SU-DHL-6 (cell line): ENCODE data around the gene OR7C1.
"Not testable (repeated sequence)": the region's sequence is repeated elsewhere in the genome, so short reads cannot be mapped to it uniquely, and the experiment has no call there.

ENCODE experiments used
- H2AFZ ChIP-seq: fragments of 200-600 bp; sonication (generic); 2 replicates; pipeline ENCODE4 v1.6.1; 2014; ENCODE audit warnings: low read depth, mild to moderate bottlenecking, moderate library complexity, mixed read lengths, antibody characterized with exemption, low read length; ENCODE audit not compliant: severe bottlenecking
- H3F3A ChIP-seq: fragments of 200-600 bp; shearing (Covaris generic); 2 replicates; pipeline ENCODE4 v1.6.0; 2016; ENCODE audit warnings: antibody characterized with exemption, mild to moderate bottlenecking; ENCODE audit not compliant: insufficient read depth
- H3K27ac ChIP-seq: fragments of 200-600 bp; sonication (generic); 2 replicates; pipeline ENCODE4 v1.5.1; 2016; ENCODE audit warnings: low read depth, mild to moderate bottlenecking, low read length, moderate library complexity, mixed read lengths
- H3K27me3 ChIP-seq: fragments of 200-600 bp; sonication (generic), shearing (Covaris generic); 2 replicates; pipeline ENCODE4 v1.6.0; 2014; ENCODE audit warnings: mild to moderate bottlenecking, low read length
- H3K36me3 ChIP-seq: fragments of 200-600 bp; sonication (generic); 2 replicates; pipeline ENCODE4 v1.6.1; 2014; ENCODE audit warnings: mild to moderate bottlenecking, low read length, mixed read lengths
- H3K4me2 ChIP-seq: fragments of 300-600, 200-600 bp; shearing (Covaris generic), sonication (generic); 2 replicates; pipeline ENCODE4 v1.6.0; 2014; ENCODE audit warnings: low read length, low read depth, mild to moderate bottlenecking; ENCODE audit not compliant: poor library complexity, severe bottlenecking
- H3K4me3 ChIP-seq: fragments of 200-600 bp; sonication (generic); 2 replicates; pipeline ENCODE4 v1.5.1; 2014; ENCODE audit warnings: antibody characterized with exemption, low read length, mild to moderate bottlenecking, mixed read lengths; ENCODE audit not compliant: insufficient read depth, poor library complexity, severe bottlenecking
- H3K79me2 ChIP-seq: fragments of 200-600 bp; sonication (generic); 2 replicates; pipeline ENCODE4 v1.6.1; 2014; ENCODE audit warnings: mild to moderate bottlenecking, low read length, moderate library complexity; ENCODE audit not compliant: insufficient read depth
- H3K9ac ChIP-seq: fragments of 200-600 bp; sonication (generic); 2 replicates; pipeline ENCODE4 v1.7.0; 2014; ENCODE audit warnings: mild to moderate bottlenecking, low read length
- H3K9me2 ChIP-seq: fragments of 200-600 bp; sonication (generic); replicated peaks from 2 replicates; pipeline ENCODE4 v1.6.1; 2014; ENCODE audit warnings: low read length; ENCODE audit not compliant: insufficient read depth
- H3K9me3 ChIP-seq: fragments of 200-600 bp; sonication (generic); 2 replicates; pipeline ENCODE4 v1.6.1; 2014; ENCODE audit warnings: low read length, mixed read lengths; ENCODE audit not compliant: insufficient read depth
- H4K20me1 ChIP-seq: fragments of 200-600 bp; sonication (generic); 2 replicates; pipeline ENCODE4 v1.6.1; 2014; ENCODE audit warnings: low read depth, mild to moderate bottlenecking, antibody characterized with exemption, low read length, moderate library complexity, mixed read lengths
- EZH2phosphoT487 ChIP-seq: fragments of 200-600 bp; sonication (generic), shearing (Covaris generic); conservative IDR thresholded peaks from 2 replicates; pipeline ENCODE4 v1.6.1; 2018; ENCODE audit warnings: mild to moderate bottlenecking, antibody characterized with exemption, low read length, moderate library complexity, mixed read lengths
- TF ChIP-seq, protein P1 (sequence below): fragments of 200-600 bp; sonication (generic); IDR thresholded peaks from one replicate; pipeline ENCODE4 v1.5.1; 2017; ENCODE audit warnings: antibody characterized with exemption, mild to moderate bottlenecking, low read length, moderate library complexity; ENCODE audit not compliant: insufficient read depth, poor library complexity, severe bottlenecking

Gene OR7C1

GRCh38 chr19:14777645-14778044 lies 57.3 kb downstream of the OR7C1 start:
- not testable (repeated sequence) for H3F3A ChIP-seq, H2AFZ ChIP-seq, H3K36me3 ChIP-seq, H3K4me2 ChIP-seq, H3K27me3 ChIP-seq, H4K20me1 ChIP-seq, H3K27ac ChIP-seq, H3K9me2 ChIP-seq, H3K9me3 ChIP-seq, H3K79me2 ChIP-seq, H3K9ac ChIP-seq, H3K4me3 ChIP-seq

- H3K4me3 ChIP-seq: no peak overlapping the region
- TF ChIP-seq, protein P1, sequence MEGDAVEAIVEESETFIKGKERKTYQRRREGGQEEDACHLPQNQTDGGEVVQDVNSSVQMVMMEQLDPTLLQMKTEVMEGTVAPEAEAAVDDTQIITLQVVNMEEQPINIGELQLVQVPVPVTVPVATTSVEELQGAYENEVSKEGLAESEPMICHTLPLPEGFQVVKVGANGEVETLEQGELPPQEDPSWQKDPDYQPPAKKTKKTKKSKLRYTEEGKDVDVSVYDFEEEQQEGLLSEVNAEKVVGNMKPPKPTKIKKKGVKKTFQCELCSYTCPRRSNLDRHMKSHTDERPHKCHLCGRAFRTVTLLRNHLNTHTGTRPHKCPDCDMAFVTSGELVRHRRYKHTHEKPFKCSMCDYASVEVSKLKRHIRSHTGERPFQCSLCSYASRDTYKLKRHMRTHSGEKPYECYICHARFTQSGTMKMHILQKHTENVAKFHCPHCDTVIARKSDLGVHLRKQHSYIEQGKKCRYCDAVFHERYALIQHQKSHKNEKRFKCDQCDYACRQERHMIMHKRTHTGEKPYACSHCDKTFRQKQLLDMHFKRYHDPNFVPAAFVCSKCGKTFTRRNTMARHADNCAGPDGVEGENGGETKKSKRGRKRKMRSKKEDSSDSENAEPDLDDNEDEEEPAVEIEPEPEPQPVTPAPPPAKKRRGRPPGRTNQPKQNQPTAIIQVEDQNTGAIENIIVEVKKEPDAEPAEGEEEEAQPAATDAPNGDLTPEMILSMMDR: no peak
- TF ChIP-seq EZH2phosphoT487: no peak
- no peaks in the 10 kb centered on the region for H3K27me3 ChIP-seq
- no peaks in the 10 kb centered on the region for H4K20me1 ChIP-seq
- no peak overlapping the region for H3K27ac ChIP-seq
- no peaks in the 10 kb centered on the region for H3F3A ChIP-seq
- no peaks in the 10 kb centered on the region for H3K36me3 ChIP-seq
- H3K9ac ChIP-seq: no peak overlapping the region
- no peak overlapping the region for H3K4me2 ChIP-seq
- no peaks in the 10 kb centered on the region for H3K79me2 ChIP-seq
- H2AFZ ChIP-seq: no peak overlapping the region
- no peaks in the 10 kb centered on the region for H3K9me3 ChIP-seq
- no peaks in the 10 kb centered on the region for H3K9me2 ChIP-seq
Measured at GRCh38 chr19:14775869-14776586, 59.0 kb downstream of the OR7C1 start.

- not testable (repeated sequence) for H3K4me2 ChIP-seq, H3F3A ChIP-seq, H3K9me3 ChIP-seq, H3K4me3 ChIP-seq, H3K9ac ChIP-seq, H3K27ac ChIP-seq, H3K36me3 ChIP-seq, H2AFZ ChIP-seq, H4K20me1 ChIP-seq, H3K79me2 ChIP-seq, H3K27me3 ChIP-seq, H3K9me2 ChIP-seq
Measured at GRCh38 chr19:14775326-14775725, 59.7 kb downstream of the OR7C1 start.

DNA sequence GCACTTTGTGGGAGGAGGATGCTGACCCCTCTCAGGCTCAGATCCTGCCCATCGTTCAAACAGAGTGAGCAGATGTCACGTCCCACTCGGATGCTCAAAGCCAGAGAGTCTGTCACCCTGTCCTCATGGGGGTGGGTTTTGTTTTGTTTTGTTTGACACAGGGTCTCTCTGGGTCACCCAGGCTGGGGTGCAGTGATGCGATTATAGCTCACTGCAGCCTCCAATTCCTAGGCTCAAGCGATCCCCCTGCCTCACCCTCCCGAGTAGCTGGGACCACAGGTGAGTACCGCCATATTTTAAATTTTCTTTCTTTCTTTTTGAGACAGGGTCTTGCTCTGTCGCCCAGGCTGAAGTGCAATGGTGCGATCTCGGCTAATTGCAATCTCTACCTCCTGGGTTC lies 60.6 kb downstream of the OR7C1 start:
- no peak overlapping the region for H3K9ac ChIP-seq
- H4K20me1 ChIP-seq: no peaks in the 10 kb centered on the region
- TF ChIP-seq, protein P1: no peak
- TF ChIP-seq EZH2phosphoT487: no peak
- no peaks in the 10 kb centered on the region for H3K27me3 ChIP-seq
- H3K4me3 ChIP-seq: no peak overlapping the region
- H2AFZ ChIP-seq: no peak overlapping the region
- H3K79me2 ChIP-seq: no peaks in the 10 kb centered on the region
- no peaks in the 10 kb centered on the region for H3K36me3 ChIP-seq
- no peaks in the 10 kb centered on the region for H3K9me2 ChIP-seq
- no peaks in the 10 kb centered on the region for H3F3A ChIP-seq
- no peaks in the 10 kb centered on the region for H3K9me3 ChIP-seq
- H3K27ac ChIP-seq: no peak overlapping the region
- H3K4me2 ChIP-seq: no peak overlapping the region

- not testable (repeated sequence) for H2AFZ ChIP-seq, H3K9me3 ChIP-seq, H3K79me2 ChIP-seq, H3F3A ChIP-seq, H3K9me2 ChIP-seq, H3K27me3 ChIP-seq, H3K36me3 ChIP-seq, H3K27ac ChIP-seq, H4K20me1 ChIP-seq, H3K4me2 ChIP-seq, H3K4me3 ChIP-seq, H3K9ac ChIP-seq
Measured at GRCh38 chr19:14773722-14774121, 61.3 kb downstream of the OR7C1 start.
